ENCODE measurements around the gene JAM2.

JAM2 gene

DNA sequence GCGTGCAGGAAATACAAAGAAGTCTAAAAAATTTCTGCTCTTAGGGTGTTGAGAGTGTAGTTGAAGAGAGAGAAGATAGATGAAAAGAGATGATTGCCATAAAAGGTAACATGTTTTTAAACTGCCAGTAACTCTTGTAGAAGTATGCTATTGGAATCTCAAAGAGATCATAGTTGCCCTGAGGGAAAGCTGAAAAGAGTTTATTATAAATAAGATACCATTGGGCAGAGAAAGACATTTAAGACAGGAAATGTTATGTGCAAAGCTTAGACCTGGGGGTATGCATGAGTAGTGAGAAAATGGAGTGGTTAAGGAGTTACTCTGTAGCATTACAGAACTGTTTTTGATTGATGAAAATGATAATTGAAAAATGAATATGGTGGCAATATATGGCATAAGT, 113.4 kb downstream of the JAM2 start:
- H3K4me3 ChIP-seq (replicated peaks; ENCODE audit: low read depth, low read length): no peak overlapping the region
- no peak for DNase-seq (ENCODE audit: low read depth)
- TF ChIP-seq, protein P1, sequence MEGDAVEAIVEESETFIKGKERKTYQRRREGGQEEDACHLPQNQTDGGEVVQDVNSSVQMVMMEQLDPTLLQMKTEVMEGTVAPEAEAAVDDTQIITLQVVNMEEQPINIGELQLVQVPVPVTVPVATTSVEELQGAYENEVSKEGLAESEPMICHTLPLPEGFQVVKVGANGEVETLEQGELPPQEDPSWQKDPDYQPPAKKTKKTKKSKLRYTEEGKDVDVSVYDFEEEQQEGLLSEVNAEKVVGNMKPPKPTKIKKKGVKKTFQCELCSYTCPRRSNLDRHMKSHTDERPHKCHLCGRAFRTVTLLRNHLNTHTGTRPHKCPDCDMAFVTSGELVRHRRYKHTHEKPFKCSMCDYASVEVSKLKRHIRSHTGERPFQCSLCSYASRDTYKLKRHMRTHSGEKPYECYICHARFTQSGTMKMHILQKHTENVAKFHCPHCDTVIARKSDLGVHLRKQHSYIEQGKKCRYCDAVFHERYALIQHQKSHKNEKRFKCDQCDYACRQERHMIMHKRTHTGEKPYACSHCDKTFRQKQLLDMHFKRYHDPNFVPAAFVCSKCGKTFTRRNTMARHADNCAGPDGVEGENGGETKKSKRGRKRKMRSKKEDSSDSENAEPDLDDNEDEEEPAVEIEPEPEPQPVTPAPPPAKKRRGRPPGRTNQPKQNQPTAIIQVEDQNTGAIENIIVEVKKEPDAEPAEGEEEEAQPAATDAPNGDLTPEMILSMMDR (IDR thresholded peaks at IDR 0.05; ENCODE audit: low read length, missing control alignments): no peak

DNA sequence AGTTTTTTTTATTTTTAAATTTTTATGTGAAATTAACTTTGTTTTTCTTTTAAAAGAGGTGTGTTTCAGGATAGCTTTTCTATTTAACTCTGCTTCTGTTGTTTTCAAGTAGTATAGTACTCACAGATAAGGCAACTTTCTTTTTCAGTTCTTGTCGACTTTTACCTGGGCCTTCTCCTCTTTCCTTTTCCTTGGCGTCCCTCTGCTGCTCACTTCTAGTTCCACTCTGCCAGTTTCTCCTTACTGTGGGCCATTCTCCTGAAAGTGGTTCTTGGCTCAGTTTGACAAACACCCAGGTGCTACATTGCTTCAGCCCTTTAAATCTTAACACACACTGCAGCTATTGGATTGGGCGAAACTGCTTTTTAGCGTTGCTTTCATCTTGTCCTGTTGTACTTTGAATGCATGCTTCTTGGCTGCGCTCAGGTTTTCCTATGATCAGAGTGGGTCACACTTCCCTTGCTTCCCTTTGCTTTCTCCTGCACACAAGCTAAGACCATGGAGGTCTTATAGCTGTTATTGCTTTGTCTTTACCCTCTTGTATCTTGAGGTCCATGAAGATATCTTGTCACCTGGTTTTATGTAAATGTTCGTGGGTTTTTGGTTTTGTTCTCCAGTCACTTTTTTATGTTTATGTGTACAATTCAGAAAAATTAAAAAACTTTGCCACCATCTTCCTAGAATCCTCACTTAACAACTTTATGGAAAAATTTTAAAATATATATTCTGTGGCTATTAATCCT, 117.3 kb downstream of the JAM2 start:
- DNase-seq (ENCODE audit: low read depth): no peak
- TF ChIP-seq, protein P1 (IDR thresholded peaks at IDR 0.05; ENCODE audit: low read length, missing control alignments): no peak
- H3K4me3 ChIP-seq (replicated peaks; ENCODE audit: low read depth, low read length): no peak overlapping the region

DNA sequence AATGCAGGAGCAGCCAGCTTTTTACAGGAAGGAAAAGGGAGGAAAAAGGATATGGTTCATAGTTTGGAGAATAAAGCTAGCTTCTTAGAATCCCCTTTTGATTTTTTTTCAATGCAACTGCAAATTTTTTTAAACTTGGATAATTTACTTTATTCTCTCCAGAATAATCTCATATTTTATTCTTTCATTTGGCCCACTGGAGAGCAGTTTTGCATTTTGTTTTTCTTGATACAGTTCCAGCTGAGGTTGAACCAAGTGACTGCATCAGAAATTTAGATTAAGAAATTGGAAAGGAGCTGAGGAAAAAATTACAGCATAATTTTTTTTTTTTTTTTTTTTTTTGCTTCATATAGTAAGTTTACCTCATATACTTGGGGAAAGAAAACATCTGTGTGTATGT, 118.5 kb downstream of the JAM2 start:
- TF ChIP-seq, protein P1 (IDR thresholded peaks at IDR 0.05; ENCODE audit: low read length, missing control alignments): no peak
- no peak overlapping the region for H3K4me3 ChIP-seq (replicated peaks; ENCODE audit: low read depth, low read length)
- DNase-seq (ENCODE audit: low read depth): no peak

DNA sequence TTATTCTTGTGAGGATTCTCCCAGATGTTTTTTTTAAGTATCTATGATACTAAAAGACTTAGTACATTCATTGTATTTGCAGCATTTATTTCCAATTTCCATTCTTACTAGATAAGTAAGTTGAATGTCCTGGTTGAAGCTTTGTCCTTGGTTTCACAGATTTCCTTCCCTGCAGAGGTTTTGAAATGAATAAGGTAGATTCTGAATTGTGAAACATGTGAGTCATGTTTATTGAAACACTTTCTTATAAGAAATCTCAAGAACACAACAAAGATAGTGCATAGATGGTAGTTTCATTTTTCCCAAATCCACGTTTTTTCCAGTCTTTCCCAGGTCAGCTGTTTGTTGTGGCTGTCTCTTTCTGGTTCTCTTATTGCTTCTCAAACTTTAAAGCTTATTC, 120.5 kb downstream of the JAM2 start:
- peak; percentile 68 for DNase-seq (ENCODE audit: low read depth)
- TF ChIP-seq, protein P1 (IDR thresholded peaks at IDR 0.05; ENCODE audit: low read length, missing control alignments): no peak
- peak overlapping the region; percentile 35 for H3K4me3 ChIP-seq (replicated peaks; ENCODE audit: low read depth, low read length)

GRCh38 chr21:25760061-25760460, 121.0 kb downstream of the JAM2 start:
- TF ChIP-seq, protein P1 (IDR thresholded peaks at IDR 0.05; ENCODE audit: low read length, missing control alignments): no peak
- H3K4me3 ChIP-seq (replicated peaks; ENCODE audit: low read depth, low read length): peak overlapping the region; percentile 35
- no peak for DNase-seq (ENCODE audit: low read depth)

- no peak for DNase-seq (ENCODE audit: low read depth)
- TF ChIP-seq, protein P1 (IDR thresholded peaks at IDR 0.05; ENCODE audit: low read length, missing control alignments): no peak
- no peak overlapping the region for H3K4me3 ChIP-seq (replicated peaks; ENCODE audit: low read depth, low read length)
Observed at GRCh38 chr21:25760677-25761076, 121.6 kb downstream of the JAM2 start.

DNA sequence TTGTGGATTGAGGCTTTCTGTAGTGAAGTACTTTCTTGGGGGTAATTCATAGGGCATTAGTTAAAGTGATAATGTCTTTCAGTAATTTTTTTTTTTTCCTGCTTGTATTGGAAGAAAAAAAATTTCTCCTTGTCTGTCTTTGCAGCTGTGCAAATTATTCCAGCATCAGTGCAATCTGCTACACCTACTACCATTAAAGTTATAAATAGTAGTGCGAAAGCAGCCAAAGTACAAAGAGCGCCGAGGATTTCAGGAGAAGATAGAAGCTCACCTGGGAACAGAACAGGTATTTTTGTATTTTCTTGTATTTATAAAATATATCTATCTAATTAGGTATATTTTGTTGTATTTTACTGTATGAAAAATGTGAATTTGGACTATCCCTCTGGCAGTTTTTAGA, 125.0 kb downstream of the JAM2 start:
- H3K4me3 ChIP-seq (replicated peaks; ENCODE audit: low read depth, low read length): no peak overlapping the region
- no peak for DNase-seq (ENCODE audit: low read depth)
- TF ChIP-seq, protein P1 (IDR thresholded peaks at IDR 0.05; ENCODE audit: low read length, missing control alignments): no peak
